Right lobe of liver (tissue), 6 donors: Measurements from ENCODE around the gene CD72. TPM values are rescaled to one million over a fixed set of nuclear protein-coding genes. Genes with fewer than 3 reads are reported as not detected.
A peak's percentile ranks its signal among the peaks of the same experiment; 100 is the strongest.
"Not testable (repeated sequence)": the region's sequence is repeated elsewhere in the genome, so short reads cannot be mapped to it uniquely, and the experiment has no call there.

Source experiments
- ATAC-seq, 4 donors: fragments of 200-7000 bp; cut with Tn5 transposase; one replicate each; pipeline ENCODE4 v1.9.1; 2020; ENCODE audit warnings: mild to moderate bottlenecking in 4 of 4, moderate library complexity in 4 of 4
- DNase-seq, 3 donors: peaks; one replicate each; pipeline ENCODE4 v3.0.0-alpha.2; 2020
- H3K27ac ChIP-seq, 3 donors: fragments of 200-600 bp; one replicate each; pipeline ENCODE4 v1.8.0; 2022
- H3K27me3 ChIP-seq, 2 donors: fragments of 200-600 bp; one replicate each; pipeline ENCODE4 v1.8.0; 2022
- H3K36me3 ChIP-seq, 4 donors: fragments of 200-600 bp; sonication (generic) in 1 of 4; one replicate each; pipeline versions ENCODE4 v1.5.1 to v1.8.0; 2017 to 2022; ENCODE audit warnings: control low read depth in 1 of 4
- H3K4me1 ChIP-seq, 4 donors: fragments of 200-600 bp; sonication (generic) in 1 of 4; one replicate each; pipeline versions ENCODE4 v1.5.1 to v1.8.0; 2017 to 2022; ENCODE audit warnings: control low read depth in 1 of 4
- H3K4me3 ChIP-seq, 3 donors: fragments of 200-600 bp; one replicate each; pipeline ENCODE4 v1.8.0; 2022
- H3K9me3 ChIP-seq, 4 donors: fragments of 200-600 bp; sonication (generic) in 1 of 4; one replicate each; pipeline versions ENCODE4 v1.5.1 to v1.8.0; 2017 to 2022; ENCODE audit warnings: control low read depth in 1 of 4
- CTCF ChIP-seq, 4 donors: fragments of 200-600 bp in 3 of 4; fragments of 450-650 bp in 1 of 4; IDR thresholded peaks; one replicate each; pipeline versions ENCODE4 v1.5.1 to v1.8.0; 2016 to 2022; ENCODE audit warnings: antibody characterized with exemption in 4 of 4, mild to moderate bottlenecking in 2 of 4
- POLR2A ChIP-seq: fragments of 450-650 bp; IDR thresholded peaks from one replicate; pipeline ENCODE4 v1.6.1; 2017; ENCODE audit warnings: antibody characterized with exemption, mild to moderate bottlenecking
- WGBS: methylation state at CpG from one replicate; pipeline ENCODE4 v1.1.6; 2018; ENCODE audit warnings: low coverage, low lambda C conversion rate; ENCODE audit not compliant: insufficient coverage; ENCODE audit errors: missing lambda C conversion rate; 5-methylcytosine and 5-hydroxymethylcytosine counted together
- intact Hi-C, 2 donors: fragments of 100-400 bp; cut with DNase I; formaldehyde crosslinking; loops; one replicate each; pipeline versions ENCODE4 v1.11.2 to v1.14.1; 2022
- total RNA-seq, 6 experiments: library from RNA; depleted of rRNA in 2 of 6; stranded (reverse); fragments of >200 nt in 2 of 6; fragmentation: NEBNext Ultra II Directional in 3 of 6; extraction: Animal tissue kit (Norgen Biotek cat#: 25700) in 3 of 6; gene quantifications; one replicate each; pipeline versions ENCODE4 v1.1.0 to v1.2.4, GENCODE V29; 2016 to 2023
- donor health status: DM: no; HTN: yes; CAD: no.
- donor health status: DM: no; HTN: no; CAD: no.
- donor health status: DM: no; HTN: no; CAD: no.
- donor health status: DM: no; HTN: yes; CAD: no.
- donor health status: DM: no; HTN: yes; CAD: no.

Gene CD72
- total RNA-seq, 6 experiments from 2014 or later = 0.60 to 6.9 (median 2.3) TPM

GRCh38 chr9:35612843-35613242 lies 5.4 kb downstream of the CD72 start:
- Histone ChIP-seq H3K4me1 (no peaks in the 10 kb centered on the region), H3K27me3 (no peaks in the 10 kb centered on the region), H3K27ac (no peak overlapping the region), H3K4me3 (no peak overlapping the region), H3K36me3 (peaks cover 0 to 15% (median 6%) of the 10 kb centered on the region in 4 donors), H3K9me3 (no peaks in the 10 kb centered on the region)
- WGBS = 60% methylated on average over 1 of the region's 2 CpGs
- intact Hi-C loops = no loop called here
- TF ChIP-seq CTCF (IDR thresholded peaks at IDR 0.05) (no peak), POLR2A (no peak)
- no peak for DNase-seq
- no peak for ATAC-seq

- H3K27me3 ChIP-seq, H3K4me3 ChIP-seq, ATAC-seq, DNase-seq, H3K9me3 ChIP-seq, H3K27ac ChIP-seq, intact Hi-C loops, H3K4me1 ChIP-seq: not testable (repeated sequence)
- 80% methylated on average over 2 of the region's 4 CpGs for WGBS
- H3K36me3 ChIP-seq = peaks cover 0 to 17% (median 6%) of the 10 kb centered on the region in 4 donors
These were observed 6.1 kb downstream of the CD72 start for GRCh38 chr9:35612066-35612465.

- intact Hi-C loops = no loop called here
- no peak for TF ChIP-seq POLR2A
- peak; percentile 39 to 69 (median 62) for TF ChIP-seq CTCF (IDR thresholded peaks at IDR 0.05)
- ATAC-seq = peak; percentile 62 to 81 (median 72)
- no peaks in the 10 kb centered on the region for H3K9me3 ChIP-seq
- WGBS = 36% methylated on average over 3 of the region's 8 CpGs
- DNase-seq = no peak
- no peak overlapping the region for H3K27ac ChIP-seq
- H3K4me1 ChIP-seq = peaks cover 0 to 5% (median under 1%) of the 10 kb centered on the region in 4 donors
- no peak overlapping the region for H3K4me3 ChIP-seq
- peaks cover 0 to 17% (median 6%) of the 10 kb centered on the region in 4 donors for H3K36me3 ChIP-seq
- H3K27me3 ChIP-seq = no peaks in the 10 kb centered on the region
These were observed 6.9 kb downstream of the CD72 start for GRCh38 chr9:35611230-35611797.

- Histone ChIP-seq H3K36me3 (peaks cover 0 to 17% (median 6%) of the 10 kb centered on the region in 4 donors), H3K27ac (no peak overlapping the region), H3K4me1 (peaks cover 0 to 11% (median 3%) of the 10 kb centered on the region in 4 donors), H3K4me3 (no peak overlapping the region), H3K27me3 (no peaks in the 10 kb centered on the region), H3K9me3 (no peaks in the 10 kb centered on the region)
- no peak for TF ChIP-seq POLR2A
- TF ChIP-seq CTCF (IDR thresholded peaks at IDR 0.05) = no peak
- WGBS = 100% methylated on average over 3 of the region's 13 CpGs
- ATAC-seq = no peak
- DNase-seq = no peak
- intact Hi-C loops = no loop called here
These were observed 8.4 kb downstream of the CD72 start for GRCh38 chr9:35609820-35610163.

GRCh38 chr9:35609001-35609819 lies 9.0 kb downstream of the CD72 start:
- Histone ChIP-seq H3K4me3 (no peak overlapping the region), H3K4me1 (peaks cover 0 to 11% (median 3%) of the 10 kb centered on the region in 4 donors), H3K27me3 (no peaks in the 10 kb centered on the region), H3K9me3 (no peaks in the 10 kb centered on the region), H3K27ac (no peak overlapping the region), H3K36me3 (peaks cover 0 to 17% (median 6%) of the 10 kb centered on the region in 4 donors)
- intact Hi-C loops = no loop called here
- DNase-seq (peak in 1 of 3 donors; percentile 30), ATAC-seq (no peak)
- TF ChIP-seq POLR2A = no peak
- TF ChIP-seq CTCF (IDR thresholded peaks at IDR 0.05) = no peak
- 90% methylated on average over 7 of the region's 31 CpGs for WGBS
